PC-3 (cell line): ENCODE results near the gene GSTA2. TPM values are rescaled to one million over a fixed set of nuclear protein-coding genes. Genes with fewer than 3 reads are reported as not detected.

Experiments used
- ATAC-seq: fragments of 200-7000 bp; cut with Tn5 transposase; 2 replicates; pipeline ENCODE4 v1.9.1; 2020; ENCODE audit warnings: mild to moderate bottlenecking, moderate library complexity
- BruUV-seq: library from RNA; stranded (reverse); fragments of 400-500 nt; replicated peaks from 2 replicates; lab custom pipeline; 2021; lab: Mats Ljungman, UMichigan
- CTCF ChIA-PET: fragments of 300-600 bp; sonication (Branson Sonifier 250); formaldehyde crosslinking; loops from one replicate; lab custom pipeline; 2022; ENCODE audit warnings: antibody characterized with exemption; lab: Charles Lee
- POLR2A ChIA-PET: fragments of 300-600 bp; sonication (Branson Sonifier 250); formaldehyde crosslinking; loops from one replicate; lab custom pipeline; 2022; ENCODE audit warnings: antibody characterized with exemption; ENCODE audit not compliant: unreplicated experiment; lab: Charles Lee
- DNase-seq: peaks from one replicate; pipeline ENCODE4 v3.0.0-alpha.2; 2015
- H2AFZ ChIP-seq: fragments of 300-600 bp; sonication (generic); 2 replicates; pipeline ENCODE4 v1.6.0; 2016; ENCODE audit warnings: antibody characterized with exemption, low read length
- H3F3A ChIP-seq: fragments of 300-600 bp; sonication (generic); one replicate; pipeline ENCODE4 v1.6.0; 2017; ENCODE audit warnings: antibody characterized with exemption, low read length, control low read depth, mild to moderate bottlenecking; ENCODE audit not compliant: unreplicated experiment
- H3K27ac ChIP-seq: fragments of 300-600 bp; sonication (generic); 2 replicates; pipeline ENCODE4 v1.5.1; 2016; ENCODE audit warnings: mild to moderate bottlenecking, low read length
- H3K27me3 ChIP-seq: fragments of 300-600 bp; sonication (generic); 2 replicates; pipeline ENCODE4 v1.6.1; 2016; ENCODE audit warnings: low read length, mixed read lengths
- H3K36me3 ChIP-seq: fragments of 300-600 bp; sonication (generic); 2 replicates; pipeline ENCODE4 v1.6.1; 2016; ENCODE audit warnings: low read depth, mixed run types, low read length, mixed read lengths
- H3K4me1 ChIP-seq: fragments of 300-600 bp; sonication (generic); 2 replicates; pipeline ENCODE4 v1.5.1; 2016; ENCODE audit warnings: low read length; ENCODE audit not compliant: insufficient read depth
- H3K4me2 ChIP-seq: fragments of 300-600 bp; sonication (generic); 2 replicates; pipeline ENCODE4 v1.6.0; 2016; ENCODE audit warnings: low read length
- H3K4me3 ChIP-seq: fragments of 300-600 bp; sonication (generic); 2 replicates; pipeline ENCODE4 v1.5.1; 2016; ENCODE audit warnings: mild to moderate bottlenecking, low read length, mixed read lengths
- H3K79me2 ChIP-seq: fragments of 300-600 bp; sonication (generic); 2 replicates; pipeline ENCODE4 v1.6.1; 2017; ENCODE audit warnings: low read length, mixed read lengths
- H3K9ac ChIP-seq: fragments of 300-600 bp; sonication (generic); 2 replicates; pipeline ENCODE4 v1.6.0; 2016; ENCODE audit warnings: mild to moderate bottlenecking, low read length
- H3K9me2 ChIP-seq: fragments of 300-600 bp; sonication (generic); replicated peaks from 2 replicates; pipeline ENCODE4 v1.6.1; 2016; ENCODE audit warnings: mixed run types, low read length, mixed read lengths
- H3K9me3 ChIP-seq: fragments of 300-600 bp; sonication (generic); 2 replicates; pipeline ENCODE4 v1.6.1; 2016; ENCODE audit warnings: low read length, mixed read lengths
- H4K20me1 ChIP-seq: fragments of 300-600 bp; sonication (generic); 2 replicates; pipeline ENCODE4 v1.6.1; 2016; ENCODE audit warnings: low read length, mixed read lengths
- CTCF ChIP-seq: fragments of 300-600 bp; sonication (generic); conservative IDR thresholded peaks from 2 replicates; pipeline ENCODE4 v1.5.1; 2017; ENCODE audit warnings: antibody characterized with exemption, low read depth, mild to moderate bottlenecking, low read length
- EZH2 ChIP-seq: fragments of 300-600 bp; sonication (generic); IDR thresholded peaks from one replicate; pipeline ENCODE4 v1.6.1; 2017; ENCODE audit warnings: antibody characterized with exemption, mild to moderate bottlenecking, low read length; ENCODE audit not compliant: unreplicated experiment
- EZH2phosphoT487 ChIP-seq: fragments of 300-600 bp; sonication (generic); IDR thresholded peaks from 2 replicates; pipeline ENCODE4 v1.6.1; 2018; ENCODE audit warnings: mild to moderate bottlenecking, antibody characterized with exemption, low read length, borderline replicate concordance
- intact Hi-C: fragments of 100-400 bp; cut with micrococcal nuclease; formaldehyde crosslinking; loops from 2 replicates; pipeline ENCODE4 v1.9.0; 2023
- total RNA-seq: library from RNA; depleted of rRNA; stranded (reverse); fragments of >200 nt; gene quantifications from 2 replicates; pipeline ENCODE4 v1.2.3, GENCODE V29; 2014; rRNA removed

GSTA2 gene
- total RNA-seq, 1 experiment from 2014 or later, result not detected

- intact Hi-C loops, result no loop called here
- Histone ChIP-seq H3K9me3 (no peaks in the 10 kb centered on the region), H3F3A (no peaks in the 10 kb centered on the region), H4K20me1 (no peaks in the 10 kb centered on the region), H3K27me3 (no peaks in the 10 kb centered on the region), H3K4me2 (no peak overlapping the region), H3K4me1 (no peaks in the 10 kb centered on the region), H2AFZ (no peak overlapping the region), H3K4me3 (no peak overlapping the region), H3K79me2 (no peaks in the 10 kb centered on the region), H3K36me3 (no peaks in the 10 kb centered on the region), H3K9ac (no peak overlapping the region), H3K9me2 (no peaks in the 10 kb centered on the region), H3K27ac (no peak overlapping the region)
- CTCF ChIA-PET, result no interaction called here
- no peak for ATAC-seq
- no peak for TF ChIP-seq CTCF
- no peak for TF ChIP-seq EZH2
- TF ChIP-seq EZH2phosphoT487, result no peak
- DNase-seq, result no peak
- POLR2A ChIA-PET, result no interaction called here
- no TSS peak for BruUV-seq
These were observed 59.2 kb downstream of the GSTA2 start for GRCh38 chr6:52704060-52704459.

Other genes starting within 250 kb of the GSTA2 start
- 17.7 and 19.6 TPM in 2 replicates for gene TRAM2, start 186.4 kb downstream of the GSTA2 start, total RNA-seq
- 54.7 and 65.4 TPM in 2 replicates for gene TMEM14A, start 92.4 kb downstream of the GSTA2 start, total RNA-seq
- not detected in 2 replicates for gene GSTA1, start 40.3 kb upstream of the GSTA2 start, total RNA-seq
- gene GSTA5, start 77.3 kb upstream of the GSTA2 start, total RNA-seq, result not detected in 2 replicates
- gene GSTA3, start 146.2 kb upstream of the GSTA2 start, total RNA-seq, result not detected in 2 replicates
- 10.1 and 20.9 TPM in 2 replicates for gene GSTA4, start 231.8 kb upstream of the GSTA2 start, total RNA-seq